Gastroesophageal sphincter (tissue), 3 donors: Measurements from ENCODE around the gene AGPAT3.

Experiments
- CTCF ChIP-seq, 4 experiments: fragments of 200-600 bp in 2 of 4; fragments of 450-650 bp in 2 of 4; sonication (generic) in 1 of 4; IDR thresholded peaks; one replicate each; pipeline ENCODE4 v1.5.1; 2017 to 2019; ENCODE audit warnings: antibody characterized with exemption in 4 of 4, mild to moderate bottlenecking in 2 of 4, moderate library complexity in 2 of 4
- EP300 ChIP-seq: sonication (generic); formaldehyde crosslinking; IDR thresholded peaks from one replicate; pipeline ENCODE4 v1.6.1; 2017; ENCODE audit warnings: antibody characterized with exemption, mild to moderate bottlenecking
- POLR2A ChIP-seq, 2 donors: fragments of 450-650 bp; IDR thresholded peaks; one replicate each; pipeline ENCODE4 v1.6.1; 2017; ENCODE audit warnings: antibody characterized with exemption in 2 of 2, mild to moderate bottlenecking in 2 of 2, moderate library complexity in 1 of 2
- POLR2AphosphoS5 ChIP-seq: sonication (generic); formaldehyde crosslinking; IDR thresholded peaks from one replicate; pipeline ENCODE4 v1.6.1; 2017; ENCODE audit warnings: antibody characterized with exemption

- TF ChIP-seq POLR2A (IDR thresholded peaks at IDR 0.05) (no peak), CTCF (IDR thresholded peaks at IDR 0.05) (no peak), POLR2AphosphoS5 (no peak), EP300 (no peak)
Measured at GRCh38 chr21:43879348-43880110, 14.5 kb downstream of the AGPAT3 start.
